Upper lobe of right lung (tissue), 1 donor: ENCODE measurements around the gene YJU2. TPM values are rescaled to one million over a fixed set of nuclear protein-coding genes. Genes with fewer than 3 reads are reported as not detected.
A peak's percentile ranks its signal among the peaks of the same experiment; 100 is the strongest.

Experiments used
- ATAC-seq: fragments of 200-7000 bp; cut with Tn5 transposase; one replicate; pipeline ENCODE4 v1.9.1; 2020; ENCODE audit warnings: mild to moderate bottlenecking, moderate library complexity
- DNase-seq: peaks from one replicate; pipeline ENCODE4 v3.0.0-alpha.2; 2020
- H3K27ac ChIP-seq: fragments of 200-600 bp; one replicate; pipeline ENCODE4 v1.8.0; 2022
- H3K27me3 ChIP-seq: fragments of 200-600 bp; one replicate; pipeline ENCODE4 v1.8.0; 2022; ENCODE audit warnings: mild to moderate bottlenecking
- H3K36me3 ChIP-seq: fragments of 200-600 bp; one replicate; pipeline ENCODE4 v1.8.0; 2022
- H3K4me1 ChIP-seq: fragments of 200-600 bp; one replicate; pipeline ENCODE4 v1.8.0; 2022
- H3K4me3 ChIP-seq: fragments of 200-600 bp; one replicate; pipeline ENCODE4 v1.8.0; 2022; ENCODE audit warnings: mild to moderate bottlenecking
- H3K9me3 ChIP-seq: fragments of 200-600 bp; one replicate; pipeline ENCODE4 v1.8.0; 2022
- CTCF ChIP-seq: fragments of 200-600 bp; IDR thresholded peaks from one replicate; pipeline ENCODE4 v1.8.0; 2022; ENCODE audit warnings: antibody characterized with exemption
- intact Hi-C: fragments of 100-400 bp; cut with DNase I; formaldehyde crosslinking; loops from one replicate; pipeline ENCODE4 v1.11.0; 2022
- total RNA-seq: library from RNA; stranded (reverse); fragmentation: NEBNext Ultra II Directional; extraction: Animal tissue kit (Norgen Biotek cat#: 25700); gene quantifications from one replicate; pipeline ENCODE4 v1.2.1, GENCODE V29; 2021
- donor health status: DM: no; HTN: yes; CAD: no; lungs with severe emphysema.

The YJU2 gene
- total RNA-seq, 1 donor from 2014 or later, result 18.9 TPM

GRCh38 chr19:4304538-4305256 lies 57.8 kb downstream of the YJU2 start, which contains the start of gene FSD1:
FSD1 (plus strand) TSS chr19:4304598; CDS start chr19:4304747, 149 bp downstream.
- Histone ChIP-seq H3K4me3 (no peak within 1 kb of the TSS), H3K36me3 (no peaks in the 10 kb centered on the region), H3K27ac (no peak within 1 kb of the TSS), H3K4me1 (no peaks in the 10 kb centered on the region), H3K27me3 (peaks cover 14% of the 10 kb centered on the region), H3K9me3 (no peaks in the 10 kb centered on the region)
- DNase-seq (no peak), ATAC-seq (peak; percentile 40)
- intact Hi-C loops, result no loop called here
- TF ChIP-seq CTCF, result no peak

- Histone ChIP-seq H3K36me3 (no peaks in the 10 kb centered on the region), H3K4me1 (no peaks in the 10 kb centered on the region), H3K4me3 (no peak overlapping the region), H3K27me3 (peaks cover 14% of the 10 kb centered on the region), H3K27ac (no peak overlapping the region), H3K9me3 (no peaks in the 10 kb centered on the region)
- DNase-seq, result no peak
- intact Hi-C loops, result no loop called here
- ATAC-seq, result no peak
- TF ChIP-seq CTCF, result no peak
Observed at GRCh38 chr19:4305257-4305612, 58.4 kb downstream of the YJU2 start.

GRCh38 chr19:4305659-4306058 lies 58.8 kb downstream of the YJU2 start:
- no peaks in the 10 kb centered on the region for H3K9me3 ChIP-seq
- intact Hi-C loops, result no loop called here
- DNase-seq (no peak), ATAC-seq (no peak)
- no peaks in the 10 kb centered on the region for H3K4me1 ChIP-seq
- no peak for TF ChIP-seq CTCF
- H3K36me3 ChIP-seq, result no peaks in the 10 kb centered on the region
- no peak overlapping the region for H3K27ac ChIP-seq
- H3K4me3 ChIP-seq, result no peak overlapping the region
- peaks cover 14% of the 10 kb centered on the region for H3K27me3 ChIP-seq

GRCh38 chr19:4310247-4311121 lies 63.6 kb downstream of the YJU2 start:
- no peaks in the 10 kb centered on the region for H3K9me3 ChIP-seq
- no peak overlapping the region for H3K27ac ChIP-seq
- DNase-seq (no peak), ATAC-seq (peak; percentile 16)
- H3K27me3 ChIP-seq, result no peaks in the 10 kb centered on the region
- H3K4me1 ChIP-seq, result no peaks in the 10 kb centered on the region
- intact Hi-C loops, result no loop called here
- no peaks in the 10 kb centered on the region for H3K36me3 ChIP-seq
- H3K4me3 ChIP-seq, result no peak overlapping the region
- no peak for TF ChIP-seq CTCF

- intact Hi-C loops, result no loop called here
- DNase-seq (no peak), ATAC-seq (no peak)
- no peaks in the 10 kb centered on the region for H3K4me1 ChIP-seq
- H3K27me3 ChIP-seq, result no peaks in the 10 kb centered on the region
- H3K4me3 ChIP-seq, result no peak overlapping the region
- H3K36me3 ChIP-seq, result no peaks in the 10 kb centered on the region
- no peak for TF ChIP-seq CTCF
- H3K9me3 ChIP-seq, result no peaks in the 10 kb centered on the region
- no peak overlapping the region for H3K27ac ChIP-seq
Observed at GRCh38 chr19:4313847-4314490, 67.1 kb downstream of the YJU2 start.
